Esophagus squamous epithelium (tissue), 5 donors: ENCODE measurements around the gene C3orf38. TPM values are rescaled to one million over a fixed set of nuclear protein-coding genes. Genes with fewer than 3 reads are reported as not detected.

Experiments used
- DNase-seq: peaks from one replicate; lab custom pipeline; 2025; lab: John Stamatoyannopoulos, UW
- H3K27ac ChIP-seq, 4 donors: fragments of 200-600 bp; sonication (generic); one replicate each; pipeline ENCODE4 v1.5.1; 2016 to 2019; ENCODE audit warnings: mild to moderate bottlenecking in 1 of 4
- H3K27me3 ChIP-seq, 4 donors: fragments of 200-600 bp; sonication (generic); 1 replicate in 3 of 4; 2 replicates in 1 of 4; pipeline versions ENCODE4 v1.5.1 to v1.6.0; 2017 to 2021; ENCODE audit warnings: antibody characterized with exemption in 1 of 4
- H3K36me3 ChIP-seq, 3 donors: fragments of 200-600 bp; sonication (generic); one replicate each; pipeline ENCODE4 v1.5.1; 2016 to 2019
- H3K4me1 ChIP-seq, 3 donors: fragments of 200-600 bp; sonication (generic); one replicate each; pipeline ENCODE4 v1.5.1; 2017 to 2019
- H3K4me3 ChIP-seq, 4 donors: fragments of 200-600 bp; sonication (generic); 1 replicate in 3 of 4; 2 replicates in 1 of 4; pipeline ENCODE4 v1.5.1; 2016 to 2019; ENCODE audit warnings: mild to moderate bottlenecking in 2 of 4, moderate library complexity in 1 of 4
- H3K9me3 ChIP-seq, 3 donors: fragments of 200-600 bp; sonication (generic); one replicate each; pipeline ENCODE4 v1.5.1; 2016 to 2019
- CTCF ChIP-seq, 6 experiments: fragments of 450-650 bp in 4 of 6; fragments of 200-600 bp in 2 of 6; sonication (generic) in 2 of 6; IDR thresholded peaks; one replicate each; pipeline ENCODE4 v1.5.1; 2016 to 2019; ENCODE audit warnings: antibody characterized with exemption in 6 of 6, mild to moderate bottlenecking in 4 of 6, moderate library complexity in 4 of 6
- POLR2A ChIP-seq, 4 donors: fragments of 450-650 bp; IDR thresholded peaks; one replicate each; pipeline ENCODE4 v1.6.1; 2017; ENCODE audit warnings: antibody characterized with exemption in 4 of 4, mild to moderate bottlenecking in 4 of 4, moderate library complexity in 3 of 4
- WGBS, 2 donors: methylation state at CpG; one replicate each; pipeline ENCODE4 v1.1.5; 2018; 5-methylcytosine and 5-hydroxymethylcytosine counted together
- intact Hi-C: fragments of 100-400 bp; cut with DNase I; formaldehyde crosslinking; loops from one replicate; pipeline ENCODE4 v1.15.0; 2022
- total RNA-seq, 4 donors: library from RNA; depleted of rRNA; stranded (reverse); fragments of >200 nt; gene quantifications; one replicate each; pipeline ENCODE4 v1.1.0, GENCODE V29; 2016
- donor health status: DM: yes; HTN: yes; CAD: no.

C3orf38 gene
- total RNA-seq, 4 donors from 2014 or later, result 10.6 to 19.8 (median 15.6) TPM

GRCh38 chr3:88142094-88142624 is 7.6 kb upstream of the C3orf38 start:
- H3K9me3 ChIP-seq, result no peaks in the 10 kb centered on the region
- no peak overlapping the region for H3K4me3 ChIP-seq
- H3K27ac ChIP-seq, result peak overlapping the region in 1 of 4 donors; percentile 6
- H3K36me3 ChIP-seq, result peaks cover 0 to 37% (median 0%) of the 10 kb centered on the region in 3 donors
- whole genome bisulfite sequencing, 2 donors, result 19 to 36% methylated on average over 3 of the region's 3 CpGs
- no peak for DNase-seq
- intact Hi-C loops, result no loop called here
- H3K27me3 ChIP-seq, result no peaks in the 10 kb centered on the region
- H3K4me1 ChIP-seq, result peaks cover 0 to 24% (median 0%) of the 10 kb centered on the region in 3 donors
- TF ChIP-seq CTCF (IDR thresholded peaks at IDR 0.05) (no peak), POLR2A (IDR thresholded peaks at IDR 0.05) (no peak)

GRCh38 chr3:88147261-88147660 is 2.5 kb upstream of the C3orf38 start:
- no peak for DNase-seq
- Histone ChIP-seq H3K4me3 (no peak overlapping the region), H3K27me3 (no peaks in the 10 kb centered on the region), H3K27ac (no peak overlapping the region), H3K36me3 (no peaks in the 10 kb centered on the region), H3K4me1 (peaks cover 5 to 44% (median 17%) of the 10 kb centered on the region in 3 donors), H3K9me3 (no peaks in the 10 kb centered on the region)
- no peak for TF ChIP-seq POLR2A (IDR thresholded peaks at IDR 0.05)
- TF ChIP-seq CTCF (IDR thresholded peaks at IDR 0.05), result no peak
- intact Hi-C loops, result no loop called here

- Histone ChIP-seq H3K36me3 (peaks cover 0 to 7% (median 0%) of the 10 kb centered on the region in 3 donors), H3K9me3 (no peaks in the 10 kb centered on the region), H3K4me3 (peak overlapping the region; percentile 78 to 99 (median 88)), H3K27me3 (no peaks in the 10 kb centered on the region), H3K4me1 (peaks cover 5 to 56% (median 17%) of the 10 kb centered on the region in 3 donors), H3K27ac (peak overlapping the region in 3 of 4 donors; percentile 93 to 96 (median 95))
- no peak for TF ChIP-seq POLR2A (IDR thresholded peaks at IDR 0.05)
- no peak for TF ChIP-seq CTCF (IDR thresholded peaks at IDR 0.05)
- intact Hi-C loops, result no loop called here
- 69 to 72% methylated on average over 17 of the region's 17 CpGs for WGBS, 2 donors
- no peak for DNase-seq
These were observed 1.1 kb upstream of the C3orf38 start for GRCh38 chr3:88148651-88149050.

GRCh38 chr3:88149101-88149508 is 654 bp upstream of the C3orf38 start:
- H3K4me3 ChIP-seq, result peak overlapping the region; percentile 78 to 99 (median 88)
- peak overlapping the region; percentile 93 to 97 (median 96) for H3K27ac ChIP-seq
- TF ChIP-seq CTCF (IDR thresholded peaks at IDR 0.05) (no peak), POLR2A (IDR thresholded peaks at IDR 0.05) (no peak)
- WGBS, 2 donors, result 0 to 1% methylated on average over 16 of the region's 16 CpGs
- H3K27me3 ChIP-seq, result no peaks in the 10 kb centered on the region
- intact Hi-C loops, result no loop called here
- no peaks in the 10 kb centered on the region for H3K9me3 ChIP-seq
- peaks cover 0 to 12% (median 0%) of the 10 kb centered on the region in 3 donors for H3K36me3 ChIP-seq
- peaks cover 5 to 59% (median 17%) of the 10 kb centered on the region in 3 donors for H3K4me1 ChIP-seq
- DNase-seq, result no peak

GRCh38 chr3:88150371-88150770 is 612 bp downstream of the C3orf38 start:
- Histone ChIP-seq H3K4me3 (peak overlapping the region; percentile 78 to 99 (median 88)), H3K9me3 (no peaks in the 10 kb centered on the region), H3K27ac (peak overlapping the region; percentile 93 to 97 (median 96)), H3K36me3 (peaks cover 0 to 24% (median 9%) of the 10 kb centered on the region in 3 donors), H3K4me1 (peaks cover 5 to 59% (median 17%) of the 10 kb centered on the region in 3 donors), H3K27me3 (no peaks in the 10 kb centered on the region)
- 1% methylated on average over 8 of the region's 8 CpGs for whole genome bisulfite sequencing, 2 donors
- intact Hi-C loops, result no loop called here
- TF ChIP-seq POLR2A (IDR thresholded peaks at IDR 0.05) (no peak), CTCF (IDR thresholded peaks at IDR 0.05) (no peak)
- DNase-seq, result no peak
